ENCODE data around the gene DGCR8. TPM values are rescaled to one million over a fixed set of nuclear protein-coding genes. Genes with fewer than 3 reads are reported as not detected.

DGCR8 gene
- total RNA-seq (2014; rRNA removed; shearing (Covaris generic)): 22.3 and 27.9 TPM in 2 replicates

- peak; percentile 98 for DNase-seq (ENCODE audit: low read depth)
Observed at GRCh38 chr22:20079745-20080444, at the start of gene DGCR8. DGCR8 (plus strand) TSS chr22:20080241; CDS start chr22:20085964, 5,723 bp downstream.

- no peak for DNase-seq (ENCODE audit: low read depth)
Observed at GRCh38 chr22:20031732-20032406, 48.2 kb upstream of the DGCR8 start.

- DNase-seq (ENCODE audit: low read depth): no peak
Observed at GRCh38 chr22:20032407-20032991, 47.5 kb upstream of the DGCR8 start.

- DNase-seq (ENCODE audit: low read depth): no peak
Observed at GRCh38 chr22:20033045-20033706, 46.9 kb upstream of the DGCR8 start.

GRCh38 chr22:20034143-20034542, 45.9 kb upstream of the DGCR8 start:
- no peak for DNase-seq (ENCODE audit: low read depth)

- no peak for DNase-seq (ENCODE audit: low read depth)
Observed at GRCh38 chr22:20035375-20036083, 44.5 kb upstream of the DGCR8 start.

- DNase-seq (ENCODE audit: low read depth): no peak
Observed at GRCh38 chr22:20036084-20036482, 44.0 kb upstream of the DGCR8 start.

GRCh38 chr22:20036535-20037392, 43.3 kb upstream of the DGCR8 start:
- no peak for DNase-seq (ENCODE audit: low read depth)

GRCh38 chr22:20037419-20037818, 42.6 kb upstream of the DGCR8 start:
- no peak for DNase-seq (ENCODE audit: low read depth)

GRCh38 chr22:20038574-20038973, 41.5 kb upstream of the DGCR8 start:
- DNase-seq (ENCODE audit: low read depth): no peak

GRCh38 chr22:20039683-20040325, 40.2 kb upstream of the DGCR8 start:
- no peak for DNase-seq (ENCODE audit: low read depth)

GRCh38 chr22:20040327-20041200, 39.5 kb upstream of the DGCR8 start:
- DNase-seq (ENCODE audit: low read depth): no peak

- DNase-seq (ENCODE audit: low read depth): no peak
Observed at GRCh38 chr22:20043057-20043996, 36.7 kb upstream of the DGCR8 start.

- DNase-seq (ENCODE audit: low read depth): no peak
Observed at GRCh38 chr22:20043997-20044342, 36.1 kb upstream of the DGCR8 start.

- no peak for DNase-seq (ENCODE audit: low read depth)
Observed at GRCh38 chr22:20044495-20045151, 35.4 kb upstream of the DGCR8 start.

- no peak for DNase-seq (ENCODE audit: low read depth)
Observed at GRCh38 chr22:20046730-20047129, 33.3 kb upstream of the DGCR8 start.

- no peak for DNase-seq (ENCODE audit: low read depth)
Observed at GRCh38 chr22:20051927-20052308, 28.1 kb upstream of the DGCR8 start.

All from Daoy (cell line).